Muscle layer of duodenum (tissue), 2 donors: Measurements from ENCODE around the gene CHST14.

Source experiments
- H3K27ac ChIP-seq: one replicate; pipeline ENCODE4 v1.7.0; 2013; ENCODE audit warnings: mild to moderate bottlenecking, low read length
- H3K27me3 ChIP-seq: one replicate; pipeline ENCODE4 v1.7.0; 2013; ENCODE audit warnings: low read depth, mild to moderate bottlenecking, control low read depth, low read length
- H3K36me3 ChIP-seq, 2 donors: one replicate each; pipeline ENCODE4 v1.7.0; 2013; ENCODE audit warnings: low read length in 2 of 2, control low read depth in 1 of 2, mild to moderate bottlenecking in 1 of 2; ENCODE audit not compliant: insufficient read depth in 2 of 2, control insufficient read depth in 1 of 2
- H3K4me1 ChIP-seq, 2 donors: one replicate each; pipeline ENCODE4 v1.7.0; 2013; ENCODE audit warnings: low read length in 2 of 2, mild to moderate bottlenecking in 2 of 2, control low read depth in 1 of 2, moderate library complexity in 1 of 2; ENCODE audit not compliant: insufficient read depth in 2 of 2, control insufficient read depth in 1 of 2
- H3K4me3 ChIP-seq, 2 donors: one replicate each; pipeline ENCODE4 v1.7.0; 2013; ENCODE audit warnings: low read length in 2 of 2, low read depth in 1 of 2, mild to moderate bottlenecking in 1 of 2
- H3K9me3 ChIP-seq, 2 donors: one replicate each; pipeline ENCODE4 v1.7.0; 2013; ENCODE audit warnings: low read length in 2 of 2, control low read depth in 1 of 2, mild to moderate bottlenecking in 1 of 2; ENCODE audit not compliant: control insufficient read depth in 1 of 2
- donor health status: healthy.

CHST14 gene

GRCh38 chr15:40456299-40456712 is 14.5 kb upstream of the CHST14 start:
- Histone ChIP-seq H3K9me3 (no peaks in the 10 kb centered on the region), H3K27ac (no peak overlapping the region), H3K27me3 (no peaks in the 10 kb centered on the region), H3K4me1 (peaks cover 12 to 21% of the 10 kb centered on the region in 2 donors), H3K36me3 (peaks cover 7 to 18% of the 10 kb centered on the region in 2 donors), H3K4me3 (no peak overlapping the region)

- Histone ChIP-seq H3K4me1 (peaks cover 7 to 21% of the 10 kb centered on the region in 2 donors), H3K27me3 (no peaks in the 10 kb centered on the region), H3K9me3 (no peaks in the 10 kb centered on the region), H3K4me3 (no peak overlapping the region), H3K36me3 (peaks cover 10 to 21% of the 10 kb centered on the region in 2 donors), H3K27ac (no peak overlapping the region)
Measured at GRCh38 chr15:40456738-40457137, 14.0 kb upstream of the CHST14 start.

GRCh38 chr15:40458495-40459371 is 12.1 kb upstream of the CHST14 start:
- H3K9me3 ChIP-seq = no peaks in the 10 kb centered on the region
- peaks cover 19 to 34% of the 10 kb centered on the region in 2 donors for H3K36me3 ChIP-seq
- H3K4me1 ChIP-seq = peaks cover 4 to 14% of the 10 kb centered on the region in 2 donors
- no peak overlapping the region for H3K4me3 ChIP-seq
- H3K27ac ChIP-seq = no peak overlapping the region
- H3K27me3 ChIP-seq = no peaks in the 10 kb centered on the region

- Histone ChIP-seq H3K27ac (no peak overlapping the region), H3K4me1 (peaks cover 4 to 11% of the 10 kb centered on the region in 2 donors), H3K4me3 (no peak overlapping the region), H3K36me3 (peaks cover 22 to 42% of the 10 kb centered on the region in 2 donors), H3K9me3 (no peaks in the 10 kb centered on the region), H3K27me3 (no peaks in the 10 kb centered on the region)
Measured at GRCh38 chr15:40459391-40460015, 11.3 kb upstream of the CHST14 start.

- no peaks in the 10 kb centered on the region for H3K27me3 ChIP-seq
- peaks cover 0 to 3% of the 10 kb centered on the region in 2 donors for H3K4me1 ChIP-seq
- no peak overlapping the region for H3K4me3 ChIP-seq
- H3K9me3 ChIP-seq = no peaks in the 10 kb centered on the region
- H3K27ac ChIP-seq = no peak overlapping the region
- H3K36me3 ChIP-seq = peaks cover 31 to 51% of the 10 kb centered on the region in 2 donors
Measured at GRCh38 chr15:40460404-40460803, 10.4 kb upstream of the CHST14 start.

GRCh38 chr15:40461958-40462357 is 8.8 kb upstream of the CHST14 start:
- no peaks in the 10 kb centered on the region for H3K9me3 ChIP-seq
- peaks cover 34 to 66% of the 10 kb centered on the region in 2 donors for H3K36me3 ChIP-seq
- H3K4me3 ChIP-seq = no peak overlapping the region
- H3K27me3 ChIP-seq = no peaks in the 10 kb centered on the region
- H3K4me1 ChIP-seq = no peaks in the 10 kb centered on the region
- H3K27ac ChIP-seq = no peak overlapping the region

- H3K36me3 ChIP-seq = peaks cover 34 to 72% of the 10 kb centered on the region in 2 donors
- H3K27ac ChIP-seq = no peak overlapping the region
- no peaks in the 10 kb centered on the region for H3K27me3 ChIP-seq
- no peaks in the 10 kb centered on the region for H3K9me3 ChIP-seq
- no peak overlapping the region for H3K4me3 ChIP-seq
- no peaks in the 10 kb centered on the region for H3K4me1 ChIP-seq
Measured at GRCh38 chr15:40463279-40463678, 7.5 kb upstream of the CHST14 start.

- no peaks in the 10 kb centered on the region for H3K4me1 ChIP-seq
- H3K36me3 ChIP-seq = peaks cover 34 to 66% of the 10 kb centered on the region in 2 donors
- H3K27me3 ChIP-seq = no peaks in the 10 kb centered on the region
- H3K4me3 ChIP-seq = no peak overlapping the region
- no peaks in the 10 kb centered on the region for H3K9me3 ChIP-seq
- no peak overlapping the region for H3K27ac ChIP-seq
Measured at GRCh38 chr15:40463886-40464545, 6.8 kb upstream of the CHST14 start.

- Histone ChIP-seq H3K4me1 (peaks cover 0 to under 1% of the 10 kb centered on the region in 2 donors), H3K36me3 (peaks cover 34 to 59% of the 10 kb centered on the region in 2 donors), H3K27ac (no peak overlapping the region), H3K9me3 (no peaks in the 10 kb centered on the region), H3K27me3 (no peaks in the 10 kb centered on the region), H3K4me3 (no peak overlapping the region)
Measured at GRCh38 chr15:40464595-40465185, 6.1 kb upstream of the CHST14 start.

GRCh38 chr15:40465939-40466338 is 4.8 kb upstream of the CHST14 start:
- H3K4me3 ChIP-seq = no peak overlapping the region
- peaks cover 5 to 8% of the 10 kb centered on the region in 2 donors for H3K4me1 ChIP-seq
- no peaks in the 10 kb centered on the region for H3K27me3 ChIP-seq
- H3K27ac ChIP-seq = no peak overlapping the region
- no peaks in the 10 kb centered on the region for H3K9me3 ChIP-seq
- peaks cover 27 to 54% of the 10 kb centered on the region in 2 donors for H3K36me3 ChIP-seq
